ENCODE measurements around the gene SACS. TPM values are rescaled to one million over a fixed set of nuclear protein-coding genes. Genes with fewer than 3 reads are reported as not detected.

SACS gene
- total RNA-seq, 1 experiment from 2014 or later, result 33.4 TPM

GRCh38 chr13:23391752-23392151 lies 41.8 kb downstream of the SACS start:
- RAD21 ChIA-PET (ENCODE audit: low non-redundant PET in 1 of 2, low total read pairs in 2 of 2, uncharacterized antibody in 2 of 2, unreplicated experiment in 2 of 2), result no interaction called here
- TF ChIP-seq POLR2A (IDR thresholded peaks at IDR 0.05; ENCODE audit: borderline replicate concordance, extremely low read depth, insufficient read depth, insufficient read length) (no peak), ELF1 (IDR thresholded peaks at IDR 0.05; ENCODE audit: borderline replicate concordance, low read depth) (no peak), SIN3A (IDR thresholded peaks at IDR 0.05; ENCODE audit: low read depth) (no peak)
- Histone ChIP-seq H3K9ac (ENCODE audit: low read length) (no peak overlapping the region), H3K4me3 (replicated peaks in 1 of 2; ENCODE audit: low read depth in 1 of 2, low read length in 2 of 2) (no peak overlapping the region), H3K9me3 (ENCODE audit: control insufficient read depth in 1 of 2, insufficient read depth in 1 of 2, low read depth in 1 of 2, low read length in 2 of 2) (no peaks in the 10 kb centered on the region), H2AFZ (ENCODE audit: low read depth, low read length, poor library complexity, severe bottlenecking) (no peak overlapping the region), H3K9me2 (ENCODE audit: insufficient read depth) (no peaks in the 10 kb centered on the region), H3K4me2 (ENCODE audit: low read length) (no peak overlapping the region), H3K27me3 (ENCODE audit: insufficient read depth, low read length) (no peaks in the 10 kb centered on the region), H3K4me1 (ENCODE audit: control insufficient read depth in 1 of 2, insufficient read depth in 2 of 2, low read length in 2 of 2) (no peaks in the 10 kb centered on the region), H4K20me1 (ENCODE audit: insufficient read depth) (no peaks in the 10 kb centered on the region), H3K27ac (ENCODE audit: low read depth, low read length) (no peak overlapping the region), H3K79me2 (ENCODE audit: insufficient read depth, low read length) (no peaks in the 10 kb centered on the region), H3K36me3 (ENCODE audit: control insufficient read depth in 1 of 2, insufficient read depth in 2 of 2, low read length in 2 of 2) (no peaks in the 10 kb centered on the region)
- no TSS peak for BruUV-seq (replicated peaks)
- CTCF ChIA-PET, result no interaction called here
- no peak for ATAC-seq
- POLR2A ChIA-PET, result no interaction called here
- intact Hi-C loops (cut with micrococcal nuclease), result no loop called here
- no peak for DNase-seq (ENCODE audit: low read depth, low spot score)

GRCh38 chr13:23386533-23386932 lies 47.0 kb downstream of the SACS start:
- Histone ChIP-seq H3K36me3 (ENCODE audit: control insufficient read depth in 1 of 2, insufficient read depth in 2 of 2, low read length in 2 of 2) (no peaks in the 10 kb centered on the region), H3K4me3 (replicated peaks in 1 of 2; ENCODE audit: low read depth in 1 of 2, low read length in 2 of 2) (no peak overlapping the region), H3K4me2 (ENCODE audit: low read length) (no peak overlapping the region), H3K4me1 (ENCODE audit: control insufficient read depth in 1 of 2, insufficient read depth in 2 of 2, low read length in 2 of 2) (no peaks in the 10 kb centered on the region), H3K27ac (ENCODE audit: low read depth, low read length) (no peak overlapping the region), H3K9ac (ENCODE audit: low read length) (no peak overlapping the region), H3K27me3 (ENCODE audit: insufficient read depth, low read length) (no peaks in the 10 kb centered on the region), H4K20me1 (ENCODE audit: insufficient read depth) (no peaks in the 10 kb centered on the region), H3K9me2 (ENCODE audit: insufficient read depth) (no peaks in the 10 kb centered on the region), H3K9me3 (ENCODE audit: control insufficient read depth in 1 of 2, insufficient read depth in 1 of 2, low read depth in 1 of 2, low read length in 2 of 2) (no peaks in the 10 kb centered on the region), H2AFZ (ENCODE audit: low read depth, low read length, poor library complexity, severe bottlenecking) (no peak overlapping the region), H3K79me2 (ENCODE audit: insufficient read depth, low read length) (no peaks in the 10 kb centered on the region)
- DNase-seq (ENCODE audit: low read depth, low spot score) (no peak), ATAC-seq (no peak)
- ChIA-PET RAD21 (ENCODE audit: low non-redundant PET in 1 of 2, low total read pairs in 2 of 2, uncharacterized antibody in 2 of 2, unreplicated experiment in 2 of 2) (no interaction called here), CTCF (no interaction called here), POLR2A (no interaction called here)
- no TSS peak for BruUV-seq (replicated peaks)
- intact Hi-C loops (cut with micrococcal nuclease), result no loop called here
- TF ChIP-seq REST (IDR thresholded peaks at IDR 0.05; ENCODE audit: low read depth) (no peak), ZFX (IDR thresholded peaks at IDR 0.05) (no peak), EZH2 (IDR thresholded peaks at IDR 0.05) (no peak), SP1 (IDR thresholded peaks at IDR 0.05; ENCODE audit: low read depth) (no peak), JUND (IDR thresholded peaks at IDR 0.05) (no peak), MAX (IDR thresholded peaks at IDR 0.05) (no peak), TCF7L2 (IDR thresholded peaks at IDR 0.05; ENCODE audit: borderline replicate concordance, extremely low read depth, insufficient read depth, insufficient read length) (no peak), ELF1 (IDR thresholded peaks at IDR 0.05; ENCODE audit: borderline replicate concordance, low read depth) (no peak), SRF (IDR thresholded peaks at IDR 0.05; ENCODE audit: low read depth) (no peak), CEBPB (IDR thresholded peaks at IDR 0.05; ENCODE audit: low read depth) (no peak), YY1 (IDR thresholded peaks at IDR 0.05; ENCODE audit: extremely low read depth, insufficient replicate concordance, low read depth, low read length) (no peak), ZBTB33 (IDR thresholded peaks at IDR 0.05; ENCODE audit: extremely low read depth, insufficient replicate concordance, low read length) (no peak), ZNF274 (IDR thresholded peaks at IDR 0.05; ENCODE audit: low read depth, low read length) (no peak), RAD21 (IDR thresholded peaks at IDR 0.05; ENCODE audit: low read depth) (no peak), CBX3 (IDR thresholded peaks at IDR 0.05; ENCODE audit: low read depth) (no peak), POLR2A (IDR thresholded peaks at IDR 0.05; ENCODE audit: borderline replicate concordance, extremely low read depth, insufficient read depth, insufficient read length) (no peak)
